Smooth muscle cell (in vitro differentiated cells): ENCODE data around the gene DHX29. TPM values are rescaled to one million over a fixed set of nuclear protein-coding genes. Genes with fewer than 3 reads are reported as not detected.
A peak's percentile ranks its signal among the peaks of the same experiment; 100 is the strongest.

Experiments
- DNase-seq: peaks from one replicate; lab custom pipeline; 2025; ENCODE audit not compliant: unreplicated experiment; lab: John Stamatoyannopoulos, UW
- H2AFZ ChIP-seq: fragments of 200-600 bp; sonication (generic); 2 replicates; pipeline ENCODE4 v1.6.0; 2016; ENCODE audit warnings: antibody characterized with exemption, low read depth, mild to moderate bottlenecking
- H3F3A ChIP-seq: fragments of 200-600 bp; sonication (generic); 2 replicates; pipeline ENCODE4 v1.6.0; 2017; ENCODE audit warnings: antibody characterized with exemption, low read depth
- H3K27ac ChIP-seq: fragments of 200-600 bp; sonication (generic); 2 replicates; pipeline ENCODE4 v1.5.1; 2016; ENCODE audit warnings: low read depth, mild to moderate bottlenecking
- H3K27me3 ChIP-seq: fragments of 200-600 bp; sonication (generic); 2 replicates; pipeline ENCODE4 v1.6.1; 2016; ENCODE audit warnings: low read depth, mild to moderate bottlenecking
- H3K36me3 ChIP-seq: fragments of 200-600 bp; sonication (generic); 2 replicates; pipeline ENCODE4 v1.5.1; 2016; ENCODE audit warnings: low read depth
- H3K4me1 ChIP-seq: fragments of 200-600 bp; sonication (generic); 2 replicates; pipeline ENCODE4 v1.5.1; 2016; ENCODE audit warnings: low read depth
- H3K4me2 ChIP-seq: fragments of 200-600 bp; sonication (generic); 2 replicates; pipeline ENCODE4 v1.6.0; 2016; ENCODE audit warnings: mild to moderate bottlenecking
- H3K4me3 ChIP-seq: fragments of 200-600 bp; sonication (generic); 2 replicates; pipeline ENCODE4 v1.5.1; 2016; ENCODE audit warnings: mild to moderate bottlenecking
- H3K79me2 ChIP-seq: fragments of 200-600 bp; sonication (generic); 2 replicates; pipeline ENCODE4 v1.6.0; 2016; ENCODE audit warnings: low read depth, mild to moderate bottlenecking
- H3K9ac ChIP-seq: fragments of 200-600 bp; sonication (generic); 2 replicates; pipeline ENCODE4 v1.6.0; 2016; ENCODE audit warnings: low read depth
- H3K9me3 ChIP-seq: fragments of 200-600 bp; sonication (generic); replicated peaks from 2 replicates; pipeline ENCODE4 v1.5.1; 2016; ENCODE audit warnings: low read depth
- H4K20me1 ChIP-seq: fragments of 200-600 bp; sonication (generic); 2 replicates; pipeline ENCODE4 v1.6.0; 2016; ENCODE audit warnings: low read depth
- CTCF ChIP-seq: fragments of 200-600 bp; sonication (generic); IDR thresholded peaks from 2 replicates; pipeline ENCODE4 v1.5.1; 2017; ENCODE audit warnings: borderline replicate concordance, mild to moderate bottlenecking, antibody characterized with exemption; ENCODE audit not compliant: insufficient read depth, poor library complexity, severe bottlenecking
- WGBS: methylation state at CpG from one replicate; pipeline ENCODE4 v1.1.7; 2016; ENCODE audit warnings: low lambda C conversion rate; 5-methylcytosine and 5-hydroxymethylcytosine counted together
- polyA plus RNA-seq: library from polyadenylated mRNA; unstranded; fragments of >200 nt; fragmentation: Nextera tagmentation; extraction: Ambion mirVana; gene quantifications from 2 replicates; pipeline ENCODE4 v1.2.1, GENCODE V29; 2016
- total RNA-seq: library from RNA; depleted of rRNA; stranded (reverse); fragments of >200 nt; gene quantifications from 2 replicates; pipeline ENCODE4 v1.2.3, GENCODE V29; 2014

Gene DHX29
- total and polyA plus RNA-seq, 2 experiments from 2014 or later = 27.1 to 40.7 TPM

- WGBS = 96% methylated on average over 3 of the region's 3 CpGs
- Histone ChIP-seq H3K9ac (no peak overlapping the region), H4K20me1 (no peaks in the 10 kb centered on the region), H3K9me3 (no peaks in the 10 kb centered on the region), H3K4me1 (no peaks in the 10 kb centered on the region), H3K79me2 (peaks cover 4% of the 10 kb centered on the region), H3K4me3 (no peak overlapping the region), H2AFZ (no peak overlapping the region), H3K27ac (no peak overlapping the region), H3F3A (no peaks in the 10 kb centered on the region), H3K4me2 (no peak overlapping the region), H3K27me3 (no peaks in the 10 kb centered on the region), H3K36me3 (peaks cover 20% of the 10 kb centered on the region)
- DNase-seq = no peak
- no peak for TF ChIP-seq CTCF
Observed at GRCh38 chr5:55347786-55348185, 40.3 kb upstream of the DHX29 start.

- Histone ChIP-seq H4K20me1 (no peaks in the 10 kb centered on the region), H3K79me2 (peaks cover 4% of the 10 kb centered on the region), H3K36me3 (peaks cover 35% of the 10 kb centered on the region), H3F3A (no peaks in the 10 kb centered on the region), H3K4me3 (no peak overlapping the region), H2AFZ (no peak overlapping the region), H3K27me3 (no peaks in the 10 kb centered on the region), H3K27ac (no peak overlapping the region), H3K9me3 (no peaks in the 10 kb centered on the region), H3K4me2 (no peak overlapping the region), H3K4me1 (no peaks in the 10 kb centered on the region), H3K9ac (no peak overlapping the region)
- no peak for DNase-seq
- WGBS = 99% methylated on average over 4 of the region's 4 CpGs
- TF ChIP-seq CTCF = no peak
Observed at GRCh38 chr5:55345327-55345726, 37.8 kb upstream of the DHX29 start.

- Histone ChIP-seq H3K4me3 (no peak overlapping the region), H3K9ac (no peak overlapping the region), H3K27ac (no peak overlapping the region), H3K79me2 (peaks cover 6% of the 10 kb centered on the region), H3K4me2 (no peak overlapping the region), H3K4me1 (no peaks in the 10 kb centered on the region), H2AFZ (no peak overlapping the region), H3K9me3 (no peaks in the 10 kb centered on the region), H4K20me1 (no peaks in the 10 kb centered on the region), H3K27me3 (no peaks in the 10 kb centered on the region), H3K36me3 (peaks cover 35% of the 10 kb centered on the region), H3F3A (no peaks in the 10 kb centered on the region)
- 51% methylated on average over 2 of the region's 2 CpGs for WGBS
- peak; percentile 12 for DNase-seq
- peak; percentile 89 for TF ChIP-seq CTCF
Observed at GRCh38 chr5:55344392-55344992, 37.0 kb upstream of the DHX29 start.

GRCh38 chr5:55343609-55344008 is 36.1 kb upstream of the DHX29 start:
- H3K36me3 ChIP-seq = peaks cover 33% of the 10 kb centered on the region
- no peak overlapping the region for H2AFZ ChIP-seq
- 72% methylated on average over 1 of the region's 1 CpG for WGBS
- H3K27me3 ChIP-seq = no peaks in the 10 kb centered on the region
- no peak overlapping the region for H3K4me3 ChIP-seq
- no peaks in the 10 kb centered on the region for H3K4me1 ChIP-seq
- no peaks in the 10 kb centered on the region for H4K20me1 ChIP-seq
- no peak for TF ChIP-seq CTCF
- DNase-seq = no peak
- H3K9me3 ChIP-seq = no peaks in the 10 kb centered on the region
- no peaks in the 10 kb centered on the region for H3F3A ChIP-seq
- no peak overlapping the region for H3K9ac ChIP-seq
- no peak overlapping the region for H3K27ac ChIP-seq
- H3K4me2 ChIP-seq = no peak overlapping the region
- H3K79me2 ChIP-seq = peaks cover 6% of the 10 kb centered on the region
